GM19240 (cell line): ENCODE data around the gene PRKD1.

ENCODE experiments used
- DNase-seq: peaks from one replicate; pipeline ENCODE4 v3.0.0; 2011; ENCODE audit warnings: low spot score; ENCODE audit not compliant: insufficient read length

PRKD1 gene

GRCh38 chr14:29927376-29928116 lies at the start of gene PRKD1:
TSS of gene PRKD1 (minus strand) at chr14:29927847.
- DNase-seq = peak; percentile 4

GRCh38 chr14:29971101-29971500 lies 43.5 kb upstream of the PRKD1 start:
- no peak for DNase-seq

GRCh38 chr14:29955087-29955486 lies 27.4 kb upstream of the PRKD1 start:
- DNase-seq = no peak

GRCh38 chr14:29953501-29953900 lies 25.9 kb upstream of the PRKD1 start:
- no peak for DNase-seq

GRCh38 chr14:29944091-29944490 lies 16.4 kb upstream of the PRKD1 start:
- DNase-seq = no peak

GRCh38 chr14:29941401-29941800 lies 13.8 kb upstream of the PRKD1 start:
- no peak for DNase-seq

GRCh38 chr14:29940482-29940881 lies 12.8 kb upstream of the PRKD1 start:
- no peak for DNase-seq

- DNase-seq = no peak
Observed at GRCh38 chr14:29937116-29937515, 9.5 kb upstream of the PRKD1 start.

GRCh38 chr14:29930283-29930682 lies 2.6 kb upstream of the PRKD1 start:
- DNase-seq = no peak

- DNase-seq = no peak
Observed at GRCh38 chr14:29928117-29928640, 532 bp upstream of the PRKD1 start.

- DNase-seq = no peak
Observed at GRCh38 chr14:29926701-29927375, 809 bp downstream of the PRKD1 start.

- no peak for DNase-seq
Observed at GRCh38 chr14:29926228-29926627, 1.4 kb downstream of the PRKD1 start.

- no peak for DNase-seq
Observed at GRCh38 chr14:29925736-29926135, 1.9 kb downstream of the PRKD1 start.

GRCh38 chr14:29925101-29925722 lies 2.4 kb downstream of the PRKD1 start:
- no peak for DNase-seq

GRCh38 chr14:29919845-29920244 lies 7.8 kb downstream of the PRKD1 start:
- DNase-seq = no peak

- DNase-seq = no peak
Observed at GRCh38 chr14:29918981-29919380, 8.7 kb downstream of the PRKD1 start.

GRCh38 chr14:29913566-29913965 lies 14.1 kb downstream of the PRKD1 start:
- DNase-seq = no peak

GRCh38 chr14:29911810-29912209 lies 15.8 kb downstream of the PRKD1 start:
- DNase-seq = no peak

GRCh38 chr14:29908652-29909577 lies 18.7 kb downstream of the PRKD1 start:
- no peak for DNase-seq

- DNase-seq = no peak
Observed at GRCh38 chr14:29906256-29906870, 21.3 kb downstream of the PRKD1 start.

GRCh38 chr14:29905543-29905942 lies 22.1 kb downstream of the PRKD1 start:
- no peak for DNase-seq
